ENCODE results near the gene KDSR.

- TF ChIP-seq, protein P1, sequence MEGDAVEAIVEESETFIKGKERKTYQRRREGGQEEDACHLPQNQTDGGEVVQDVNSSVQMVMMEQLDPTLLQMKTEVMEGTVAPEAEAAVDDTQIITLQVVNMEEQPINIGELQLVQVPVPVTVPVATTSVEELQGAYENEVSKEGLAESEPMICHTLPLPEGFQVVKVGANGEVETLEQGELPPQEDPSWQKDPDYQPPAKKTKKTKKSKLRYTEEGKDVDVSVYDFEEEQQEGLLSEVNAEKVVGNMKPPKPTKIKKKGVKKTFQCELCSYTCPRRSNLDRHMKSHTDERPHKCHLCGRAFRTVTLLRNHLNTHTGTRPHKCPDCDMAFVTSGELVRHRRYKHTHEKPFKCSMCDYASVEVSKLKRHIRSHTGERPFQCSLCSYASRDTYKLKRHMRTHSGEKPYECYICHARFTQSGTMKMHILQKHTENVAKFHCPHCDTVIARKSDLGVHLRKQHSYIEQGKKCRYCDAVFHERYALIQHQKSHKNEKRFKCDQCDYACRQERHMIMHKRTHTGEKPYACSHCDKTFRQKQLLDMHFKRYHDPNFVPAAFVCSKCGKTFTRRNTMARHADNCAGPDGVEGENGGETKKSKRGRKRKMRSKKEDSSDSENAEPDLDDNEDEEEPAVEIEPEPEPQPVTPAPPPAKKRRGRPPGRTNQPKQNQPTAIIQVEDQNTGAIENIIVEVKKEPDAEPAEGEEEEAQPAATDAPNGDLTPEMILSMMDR (IDR thresholded peaks at IDR 0.05) = no peak
- no peak for TF ChIP-seq POLR2A (IDR thresholded peaks at IDR 0.05)
These were observed 53.5 kb downstream of the KDSR start for GRCh38 chr18:63313396-63313917.

Measured in body of pancreas (tissue), 4 donors.